HCT116 (cell line): ENCODE results near the gene KLHDC9. TPM values are rescaled to one million over a fixed set of nuclear protein-coding genes. Genes with fewer than 3 reads are reported as not detected.
"Not testable (repeated sequence)": the region's sequence is repeated elsewhere in the genome, so short reads cannot be mapped to it uniquely, and the experiment has no call there.

ENCODE experiments used
- ATAC-seq: fragments of 200-7000 bp; cut with Tn5 transposase; 2 replicates; pipeline ENCODE4 v1.9.1; 2020; ENCODE audit warnings: mild to moderate bottlenecking, moderate library complexity
- BruUV-seq: library from RNA; stranded (reverse); fragments of 400-500 nt; replicated peaks from 2 replicates; lab custom pipeline; 2021; lab: Mats Ljungman, UMichigan
- CTCF ChIA-PET: fragments of 300-600 bp; sonication (Branson Sonifier 250); formaldehyde crosslinking; loops from one replicate; lab custom pipeline; 2021; ENCODE audit warnings: antibody characterized with exemption; lab: Charles Lee
- POLR2A ChIA-PET: fragments of 300-600, 350-600 bp; sonication (Branson Sonifier 250); formaldehyde crosslinking; loops from one replicate; lab custom pipeline; 2021; ENCODE audit warnings: antibody characterized with exemption; lab: Charles Lee
- RAD21 ChIA-PET, 2 experiments: fragments of 300-600 bp; sonication (Branson Sonifier 250); formaldehyde crosslinking; loops; one replicate each; lab custom pipeline; 2023; ENCODE audit warnings: low total read pairs in 2 of 2; ENCODE audit not compliant: uncharacterized antibody in 2 of 2, unreplicated experiment in 2 of 2, low non-redundant PET in 1 of 2; lab: Charles Lee
- DNase-seq: peaks from one replicate; pipeline ENCODE4 v3.0.0-alpha.2; 2010; ENCODE audit warnings: low read depth, low spot score
- H2AFZ ChIP-seq: fragments of 200-600 bp; shearing (Covaris generic), sonication (generic); 2 replicates; pipeline ENCODE4 v1.6.1; 2017; ENCODE audit warnings: low read depth, mixed run types, mixed read lengths, antibody characterized with exemption, low read length; ENCODE audit not compliant: poor library complexity, severe bottlenecking
- H3K27ac ChIP-seq: 2 replicates; pipeline ENCODE4 v1.5.1; 2012; ENCODE audit warnings: low read depth, low read length
- H3K27me3 ChIP-seq: fragments of 200-600 bp; sonication (generic); 2 replicates; pipeline ENCODE4 v1.6.1; 2016; ENCODE audit warnings: mixed run types, low read length, mixed read lengths; ENCODE audit not compliant: insufficient read depth
- H3K36me3 ChIP-seq, 2 experiments: fragments of 200-500 bp in 1 of 2; fragments of 200-600 bp in 1 of 2; sonication (Bioruptor generic) in 1 of 2; sonication (generic) in 1 of 2; 2 replicates each; pipeline versions ENCODE4 v1.5.1 to v1.6.1; 2014 to 2016; ENCODE audit warnings: low read length in 2 of 2, inconsistent platforms in 1 of 2, mixed read lengths in 1 of 2, mixed run types in 1 of 2; ENCODE audit not compliant: insufficient read depth in 2 of 2, control insufficient read depth in 1 of 2
- H3K4me1 ChIP-seq, 2 experiments: fragments of 200-600 bp in 1 of 2; sonication (generic) in 1 of 2; 2 replicates each; pipeline versions ENCODE4 v1.5.1 to v1.6.1; 2012 to 2017; ENCODE audit warnings: low read length in 2 of 2, inconsistent platforms in 1 of 2, mild to moderate bottlenecking in 1 of 2, mixed read lengths in 1 of 2, mixed run types in 1 of 2, moderate library complexity in 1 of 2; ENCODE audit not compliant: insufficient read depth in 2 of 2, control insufficient read depth in 1 of 2
- H3K4me2 ChIP-seq: fragments of 200-600 bp; sonication (generic); 2 replicates; pipeline ENCODE4 v1.6.1; 2017; ENCODE audit warnings: mixed run types, low read length, mixed read lengths
- H3K4me3 ChIP-seq, 2 experiments: fragments of 200-600 bp in 1 of 2; sonication (generic) in 1 of 2; replicated peaks in 1 of 2; 2 replicates each; pipeline ENCODE4 v1.5.1; 2011 to 2016; ENCODE audit warnings: low read length in 2 of 2, control low read depth in 1 of 2, low read depth in 1 of 2, mild to moderate bottlenecking in 1 of 2, mixed read lengths in 1 of 2, mixed run types in 1 of 2
- H3K79me2 ChIP-seq: fragments of 200-600 bp; sonication (generic); 2 replicates; pipeline ENCODE4 v1.6.1; 2017; ENCODE audit warnings: mild to moderate bottlenecking, mixed run types, low read length, moderate library complexity, mixed read lengths; ENCODE audit not compliant: insufficient read depth
- H3K9ac ChIP-seq: fragments of 200-600 bp; sonication (generic); 2 replicates; pipeline ENCODE4 v1.6.1; 2016; ENCODE audit warnings: low read length, mixed read lengths
- H3K9me2 ChIP-seq: fragments of 200-600 bp; sonication (generic), shearing (Covaris generic); 2 replicates; pipeline ENCODE4 v1.6.1; 2017; ENCODE audit warnings: mixed run types, mild to moderate bottlenecking, moderate library complexity; ENCODE audit not compliant: insufficient read depth
- H3K9me3 ChIP-seq, 2 experiments: fragments of 200-500 bp in 1 of 2; fragments of 200-600 bp in 1 of 2; sonication (Bioruptor generic) in 1 of 2; sonication (generic) in 1 of 2; 2 replicates each; pipeline ENCODE4 v1.6.1; 2014 to 2017; ENCODE audit warnings: low read length in 2 of 2, mixed read lengths in 2 of 2, inconsistent platforms in 1 of 2, low read depth in 1 of 2, mild to moderate bottlenecking in 1 of 2, mixed run types in 1 of 2, moderate library complexity in 1 of 2; ENCODE audit not compliant: control insufficient read depth in 1 of 2, insufficient read depth in 1 of 2
- H4K20me1 ChIP-seq: fragments of 200-600 bp; sonication (generic), shearing (Covaris generic); 2 replicates; pipeline ENCODE4 v1.6.1; 2017; ENCODE audit warnings: mixed run types, mild to moderate bottlenecking, moderate library complexity; ENCODE audit not compliant: insufficient read depth
- POLR2AphosphoS5 ChIP-seq: IDR thresholded peaks from 2 replicates; pipeline ENCODE4 v1.6.1; 2011; ENCODE audit warnings: mild to moderate bottlenecking, low read depth, low read length, moderate library complexity
- REST ChIP-seq: IDR thresholded peaks from 2 replicates; pipeline ENCODE4 v1.6.1; 2012; ENCODE audit warnings: low read depth
- TCF7L2 ChIP-seq: IDR thresholded peaks from 2 replicates; pipeline ENCODE4 v1.7.0; 2011; ENCODE audit warnings: borderline replicate concordance, inconsistent platforms; ENCODE audit not compliant: insufficient read depth, insufficient read length; ENCODE audit errors: extremely low read depth
- ZBTB33 ChIP-seq: IDR thresholded peaks from 2 replicates; pipeline ENCODE4 v1.6.1; 2011; ENCODE audit warnings: mild to moderate bottlenecking, low read length, moderate library complexity; ENCODE audit not compliant: insufficient replicate concordance; ENCODE audit errors: extremely low read depth
- intact Hi-C: fragments of 100-400 bp; cut with micrococcal nuclease; formaldehyde crosslinking; loops from 2 replicates; pipeline ENCODE4 v1.10.0; 2022
- total RNA-seq: library from RNA; stranded (reverse); gene quantifications from one replicate; pipeline ENCODE4 v1.2.1, GENCODE V29; 2021; ENCODE audit not compliant: unreplicated experiment

The KLHDC9 gene
- total RNA-seq, 1 experiment from 2014 or later: 1.4 TPM

- intact Hi-C loops: loop anchor here (1.0 to 5.0 kb wide), 4 partner anchors 32 to 267 kb away; partner anchors contain the start of gene USF1
- peaks cover 34 to 59% of the 10 kb centered on the region in 2 experiments for H3K4me1 ChIP-seq
- no peak overlapping the region for H2AFZ ChIP-seq
- H3K79me2 ChIP-seq: peaks cover 96% of the 10 kb centered on the region
- peaks cover 0 to 20% of the 10 kb centered on the region in 2 experiments; a peak in 2 of 4 replicates for H3K36me3 ChIP-seq
- peak overlapping the region; percentile 91 for H3K27ac ChIP-seq
- ChIA-PET RAD21 (no interaction called here), POLR2A (interaction anchor here (0.8 to 2.2 kb wide), 4 partner anchors 9 to 94 kb away, joined by 3 to 9 read pairs (median 4); partner anchors contain the start of genes F11R, NDUFS2 and PPOX), CTCF (no interaction called here)
- H3K4me3 ChIP-seq: peak overlapping the region; percentile 68 to 98
- H3K4me2 ChIP-seq: peak overlapping the region; percentile 84
- no peaks in the 10 kb centered on the region for H3K9me3 ChIP-seq
- no peak for TF ChIP-seq REST
- peak; percentile 72 for TF ChIP-seq ZBTB33
- TF ChIP-seq TCF7L2: no peak
- peak; percentile 83 for TF ChIP-seq POLR2AphosphoS5
- ATAC-seq (peak; percentile 50), DNase-seq (peak; percentile 95)
- no peaks in the 10 kb centered on the region for H3K27me3 ChIP-seq
- BruUV-seq: no TSS peak
- no peaks in the 10 kb centered on the region for H3K9me2 ChIP-seq
- peaks cover 9% of the 10 kb centered on the region; the same call in 1 of the 2 replicates for H4K20me1 ChIP-seq
- peak overlapping the region; percentile 42 for H3K9ac ChIP-seq
These were observed 17.1 kb downstream of the KLHDC9 start for GRCh38 chr1:161115132-161115711.

GRCh38 chr1:161115961-161116360 is 17.8 kb downstream of the KLHDC9 start:
- Histone ChIP-seq H3K9ac (peak overlapping the region; percentile 97), H3K4me2 (peak overlapping the region; percentile 84), H3K36me3 (peaks cover 2 to 26% of the 10 kb centered on the region in 2 experiments; a peak in 3 of 4 replicates), H3K4me1 (peaks cover 34 to 61% of the 10 kb centered on the region in 2 experiments), H3K27ac (peak overlapping the region; percentile 91), H3K79me2 (peaks cover 91% of the 10 kb centered on the region), H3K4me3 (peak overlapping the region; percentile 68 to 98)
- DNase-seq, H3K9me2 ChIP-seq, H2AFZ ChIP-seq, H4K20me1 ChIP-seq, BruUV-seq, RAD21 ChIA-PET, H3K27me3 ChIP-seq, ATAC-seq, H3K9me3 ChIP-seq, CTCF ChIA-PET: not testable (repeated sequence)
- intact Hi-C loops: loop anchor here (1.0 to 5.0 kb wide), 4 partner anchors 33 to 266 kb away; partner anchors contain the start of gene USF1
- POLR2A ChIA-PET: interaction anchor here (0.7 to 2.7 kb wide), 8 partner anchors 9 to 95 kb away, joined by 3 to 16 read pairs (median 4); partner anchors contain the start of genes DEDD, F11R, NDUFS2 and PPOX
